Measurements from ENCODE around the gene CCNL2. TPM values are rescaled to one million over a fixed set of nuclear protein-coding genes. Genes with fewer than 3 reads are reported as not detected.
"Not testable (repeated sequence)": the region's sequence is repeated elsewhere in the genome, so short reads cannot be mapped to it uniquely, and the experiment has no call there.

CCNL2 gene
- 353 TPM for polyA plus RNA-seq (ENCODE audit: insufficient read length)
- long read RNA-seq, donor 1, transcript CCNL2-204 (6 exons, 3,082 nt) = major isoform, 25 of 71 reads
- long read RNA-seq, donor 1, transcript CCNL2-201 (11 exons, 2,305 nt) = minor isoform, 6 of 71 reads
- long read RNA-seq, donor 1, transcript CCNL2-202 (6 exons, 1,186 nt) = minor isoform, 17 of 71 reads
- long read RNA-seq, donor 1, partial matches to known transcripts = 0 of 71 reads
- long read RNA-seq, donor 1, other reads (novel, unspliced or antisense) = 19 of 71 reads
- long read RNA-seq, donor 2, transcript CCNL2-204 (6 exons, 3,082 nt) = major isoform, 23 of 86 reads
- long read RNA-seq, donor 2, transcript CCNL2-202 (6 exons, 1,186 nt) = minor isoform, 14 of 86 reads
- long read RNA-seq, donor 2, transcript CCNL2-206 (3 exons, 1,941 nt) = minor isoform, 12 of 86 reads
- long read RNA-seq, donor 2, partial matches to known transcripts = 13 of 86 reads
- long read RNA-seq, donor 2, other reads (novel, unspliced or antisense) = 21 of 86 reads
- long read RNA-seq, donor 3, transcript CCNL2-202 (6 exons, 1,186 nt) = minor isoform, 9 of 50 reads
- long read RNA-seq, donor 3, transcript CCNL2-204 (6 exons, 3,082 nt) = major isoform, 16 of 50 reads
- long read RNA-seq, donor 3, partial matches to known transcripts = 6 of 50 reads
- long read RNA-seq, donor 3, other reads (novel, unspliced or antisense) = 14 of 50 reads
- long read RNA-seq, donor 4, partial matches to known transcripts = 0 of 3 reads
- long read RNA-seq, donor 4, other reads (novel, unspliced or antisense) = 0 of 3 reads
- long read RNA-seq, donor 5, transcript CCNL2-202 (6 exons, 1,186 nt) = minor isoform, 21 of 135 reads
- long read RNA-seq, donor 5, transcript CCNL2-204 (6 exons, 3,082 nt) = major isoform, 38 of 135 reads
- long read RNA-seq, donor 5, transcript CCNL2-201 (11 exons, 2,305 nt) = minor isoform, 9 of 135 reads
- long read RNA-seq, donor 5, partial matches to known transcripts = 35 of 135 reads
- long read RNA-seq, donor 5, other reads (novel, unspliced or antisense) = 30 of 135 reads
- long read RNA-seq, donor 6, transcript CCNL2-202 (6 exons, 1,186 nt) = minor isoform, 8 of 34 reads
- long read RNA-seq, donor 6, transcript CCNL2-204 (6 exons, 3,082 nt) = major isoform, 9 of 34 reads
- long read RNA-seq, donor 6, partial matches to known transcripts = 0 of 34 reads
- long read RNA-seq, donor 6, other reads (novel, unspliced or antisense) = 10 of 34 reads
- long read RNA-seq, donor 7, transcript CCNL2-204 (6 exons, 3,082 nt) = major isoform, 36 of 136 reads
- long read RNA-seq, donor 7, transcript CCNL2-206 (3 exons, 1,941 nt) = minor isoform, 9 of 136 reads
- long read RNA-seq, donor 7, transcript CCNL2-201 (11 exons, 2,305 nt) = minor isoform, 5 of 136 reads
- long read RNA-seq, donor 7, transcript CCNL2-202 (6 exons, 1,186 nt) = minor isoform, 30 of 136 reads
- long read RNA-seq, donor 7, partial matches to known transcripts = 19 of 136 reads
- long read RNA-seq, donor 7, other reads (novel, unspliced or antisense) = 33 of 136 reads
- long read RNA-seq, donor 8, transcript CCNL2-204 (6 exons, 3,082 nt) = major isoform, 7 of 29 reads
- long read RNA-seq, donor 8, transcript CCNL2-202 (6 exons, 1,186 nt) = minor isoform, 5 of 29 reads
- long read RNA-seq, donor 8, partial matches to known transcripts = 0 of 29 reads
- long read RNA-seq, donor 8, other reads (novel, unspliced or antisense) = 13 of 29 reads

GRCh38 chr1:1399187-1399871 is at the start of gene CCNL2:
Gene CCNL2, minus strand, starts transcription at chr1:1399335. Its CDS starts 29 bp downstream, at chr1:1399306.
- peak; percentile 97 for DNase-seq

- not testable (repeated sequence) for DNase-seq
Observed at GRCh38 chr1:1446631-1447030, 47.5 kb upstream of the CCNL2 start.

- DNase-seq = no peak
Observed at GRCh38 chr1:1442069-1442770, 43.1 kb upstream of the CCNL2 start.

GRCh38 chr1:1441002-1441888 is 42.1 kb upstream of the CCNL2 start:
- DNase-seq = no peak

GRCh38 chr1:1440262-1441001 is 41.3 kb upstream of the CCNL2 start:
- no peak for DNase-seq

- DNase-seq = no peak
Observed at GRCh38 chr1:1439546-1440261, 40.6 kb upstream of the CCNL2 start.

GRCh38 chr1:1438531-1439381 is 39.6 kb upstream of the CCNL2 start:
- DNase-seq = no peak

GRCh38 chr1:1437904-1438376 is 38.8 kb upstream of the CCNL2 start:
- DNase-seq = no peak

GRCh38 chr1:1437033-1437903 is 38.1 kb upstream of the CCNL2 start:
- no peak for DNase-seq

- no peak for DNase-seq
Observed at GRCh38 chr1:1436630-1437032, 37.5 kb upstream of the CCNL2 start.

GRCh38 chr1:1435911-1436629 is 36.9 kb upstream of the CCNL2 start:
- DNase-seq = no peak

- DNase-seq = no peak
Observed at GRCh38 chr1:1435106-1435903, 36.2 kb upstream of the CCNL2 start, which contains the start of gene VWA1. Gene VWA1, plus strand, starts transcription at chr1:1435690. Its CDS starts 59 bp downstream, at chr1:1435749.

- no peak for DNase-seq
Observed at GRCh38 chr1:1434824-1435105, 35.6 kb upstream of the CCNL2 start.

Measured in left kidney (tissue), 8 donors.